Endodermal cell (in vitro differentiated cells): ENCODE data around the gene KRT72. TPM values are rescaled to one million over a fixed set of nuclear protein-coding genes. Genes with fewer than 3 reads are reported as not detected.

Experiments used
- DNase-seq: peaks from one replicate; pipeline ENCODE4 v3.0.0-alpha.2; 2017
- H3K27ac ChIP-seq: 2 replicates; pipeline ENCODE4 v1.5.1; 2013; ENCODE audit warnings: mild to moderate bottlenecking, low read depth, low read length, moderate library complexity
- H3K27me3 ChIP-seq: 2 replicates; pipeline ENCODE4 v1.6.1; 2013; ENCODE audit warnings: mild to moderate bottlenecking, low read length, moderate library complexity; ENCODE audit not compliant: insufficient read depth, control insufficient read depth, poor library complexity, severe bottlenecking
- H3K36me3 ChIP-seq: 2 replicates; pipeline ENCODE4 v1.7.0; 2013; ENCODE audit warnings: mild to moderate bottlenecking, low read length, moderate library complexity; ENCODE audit not compliant: control insufficient read depth, insufficient read depth
- H3K4me1 ChIP-seq: one replicate; pipeline ENCODE4 v1.7.0; 2013; ENCODE audit warnings: low read length; ENCODE audit not compliant: control insufficient read depth, insufficient read depth
- H3K4me3 ChIP-seq: 2 replicates; pipeline ENCODE4 v1.5.1; 2013; ENCODE audit warnings: mild to moderate bottlenecking, low read length, moderate library complexity
- H3K9ac ChIP-seq: 2 replicates; pipeline ENCODE4 v1.6.1; 2013; ENCODE audit warnings: mild to moderate bottlenecking, low read length, moderate library complexity; ENCODE audit not compliant: poor library complexity, severe bottlenecking; ENCODE audit errors: extremely low read depth
- H3K9me3 ChIP-seq: 2 replicates; pipeline ENCODE4 v1.6.1; 2013; ENCODE audit warnings: mild to moderate bottlenecking, low read length, moderate library complexity; ENCODE audit not compliant: control insufficient read depth
- H3K27ac Mint-ChIP-seq: 2 replicates; pipeline ENCODE4 v1.8.0; 2020; ENCODE audit warnings: mixed read lengths
- H3K27me3 Mint-ChIP-seq: 2 replicates; pipeline ENCODE4 v1.8.0; 2021; ENCODE audit warnings: mild to moderate bottlenecking, mixed read lengths; ENCODE audit not compliant: insufficient read depth
- H3K36me3 Mint-ChIP-seq: 2 replicates; pipeline ENCODE4 v1.8.0; 2020; ENCODE audit warnings: low read depth, mixed read lengths
- H3K4me1 Mint-ChIP-seq: 2 replicates; pipeline ENCODE4 v1.8.0; 2020; ENCODE audit warnings: mixed read lengths
- H3K4me3 Mint-ChIP-seq: 2 replicates; pipeline ENCODE4 v1.8.0; 2020; ENCODE audit warnings: mild to moderate bottlenecking, moderate library complexity, mixed read lengths
- H3K9me3 Mint-ChIP-seq: 2 replicates; pipeline ENCODE4 v1.8.0; 2020; ENCODE audit warnings: mild to moderate bottlenecking, mixed read lengths
- WGBS, 2 experiments: methylation state at CpG; one replicate each; pipeline versions ENCODE4 v1.1.5 to v1.1.7; 2013; ENCODE audit warnings: missing lambda C conversion rate in 2 of 2, mixed read lengths in 1 of 2; ENCODE audit not compliant: insufficient coverage in 1 of 2, insufficient read length in 1 of 2; 5-methylcytosine and 5-hydroxymethylcytosine counted together
- total RNA-seq, 2 donors: library from RNA; stranded (reverse); fragmentation: NEBNext Ultra II Directional in 1 of 2; extraction: Animal tissue kit (Norgen Biotek cat#: 25700) in 1 of 2; gene quantifications; 2 replicates in 1 of 2; 3 replicates in 1 of 2; pipeline ENCODE4 v1.2.1, GENCODE V29; 2021
- TF ChIP-seq, protein P1 (sequence below): fragments of 200-600 bp; sonication (generic); conservative IDR thresholded peaks from 2 replicates; pipeline ENCODE4 v1.5.0; 2021; ENCODE audit warnings: antibody characterized with exemption, mild to moderate bottlenecking

Gene KRT72
- total RNA-seq, 2 donors from 2014 or later = not detected

DNA sequence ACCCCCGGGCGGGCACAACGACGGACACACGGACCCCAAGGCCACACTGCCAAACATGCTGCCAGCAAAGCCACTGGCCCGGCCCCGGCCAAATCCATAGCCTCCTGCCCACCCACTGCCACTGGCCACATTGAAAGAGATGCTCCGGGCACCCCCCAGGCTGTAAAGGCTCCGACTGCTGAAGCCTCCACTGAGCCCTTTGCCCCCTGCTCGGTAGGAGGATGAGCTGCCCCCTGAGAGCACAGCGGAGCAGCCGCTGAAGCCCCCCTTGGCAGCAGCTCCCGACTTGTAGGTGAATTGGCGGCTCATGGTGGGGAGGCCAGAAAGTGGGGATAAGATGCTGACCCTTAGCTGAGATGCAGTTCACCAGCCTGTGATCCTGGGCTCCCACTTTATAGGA, 17.0 kb upstream of the KRT72 start, which contains the start of gene KRT73:
TSS of gene KRT73 (minus strand) at position 344 of the 400 bp plus-strand sequence. CDS start at position 309, 35 bp downstream.
- Mint-ChIP-seq H3K27ac (no peak within 1 kb of the TSS), H3K36me3 (no peaks in the 10 kb centered on the region), H3K27me3 (peaks cover 69% of the 10 kb centered on the region), H3K4me3 (no peak within 1 kb of the TSS), H3K9me3 (no peaks in the 10 kb centered on the region), H3K4me1 (peaks cover 6% of the 10 kb centered on the region)
- DNase-seq = no peak
- peaks cover 55% of the 10 kb centered on the region for H3K27me3 ChIP-seq
- H3K27ac ChIP-seq = no peak within 1 kb of the TSS
- H3K9ac ChIP-seq = no peak within 1 kb of the TSS
- H3K9me3 ChIP-seq = no peaks in the 10 kb centered on the region
- H3K4me1 ChIP-seq = peaks cover 6% of the 10 kb centered on the region
- 93 to 94% methylated on average over 8 to 14 of the region's 14 CpGs for WGBS, 2 experiments
- TF ChIP-seq, protein P1, sequence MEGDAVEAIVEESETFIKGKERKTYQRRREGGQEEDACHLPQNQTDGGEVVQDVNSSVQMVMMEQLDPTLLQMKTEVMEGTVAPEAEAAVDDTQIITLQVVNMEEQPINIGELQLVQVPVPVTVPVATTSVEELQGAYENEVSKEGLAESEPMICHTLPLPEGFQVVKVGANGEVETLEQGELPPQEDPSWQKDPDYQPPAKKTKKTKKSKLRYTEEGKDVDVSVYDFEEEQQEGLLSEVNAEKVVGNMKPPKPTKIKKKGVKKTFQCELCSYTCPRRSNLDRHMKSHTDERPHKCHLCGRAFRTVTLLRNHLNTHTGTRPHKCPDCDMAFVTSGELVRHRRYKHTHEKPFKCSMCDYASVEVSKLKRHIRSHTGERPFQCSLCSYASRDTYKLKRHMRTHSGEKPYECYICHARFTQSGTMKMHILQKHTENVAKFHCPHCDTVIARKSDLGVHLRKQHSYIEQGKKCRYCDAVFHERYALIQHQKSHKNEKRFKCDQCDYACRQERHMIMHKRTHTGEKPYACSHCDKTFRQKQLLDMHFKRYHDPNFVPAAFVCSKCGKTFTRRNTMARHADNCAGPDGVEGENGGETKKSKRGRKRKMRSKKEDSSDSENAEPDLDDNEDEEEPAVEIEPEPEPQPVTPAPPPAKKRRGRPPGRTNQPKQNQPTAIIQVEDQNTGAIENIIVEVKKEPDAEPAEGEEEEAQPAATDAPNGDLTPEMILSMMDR = no peak
- H3K4me3 ChIP-seq = no peak within 1 kb of the TSS
- no peaks in the 10 kb centered on the region for H3K36me3 ChIP-seq

DNA sequence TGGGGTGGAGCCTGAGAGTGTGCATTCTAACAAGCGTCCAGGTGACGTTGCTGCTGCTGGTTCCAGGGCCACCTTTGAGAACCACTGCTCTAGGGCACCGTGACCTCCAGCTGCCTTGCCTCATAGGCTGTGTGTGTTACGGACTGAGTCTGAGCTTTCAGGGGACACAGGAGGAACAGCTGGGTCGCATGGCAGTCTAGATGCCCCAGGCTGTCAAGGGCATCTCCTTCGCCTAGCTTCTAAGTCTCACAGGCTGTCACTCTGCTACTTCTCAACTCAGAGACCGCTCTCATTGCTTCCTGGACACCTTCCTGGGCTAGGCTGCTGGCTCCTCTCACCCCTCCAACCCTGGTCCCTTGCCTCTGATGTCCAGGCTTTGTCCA, 16.1 kb upstream of the KRT72 start:
- Histone ChIP-seq H3K36me3 (no peaks in the 10 kb centered on the region), H3K27ac (no peak overlapping the region), H3K4me3 (no peak overlapping the region), H3K4me1 (peaks cover 12% of the 10 kb centered on the region), H3K27me3 (peaks cover 55% of the 10 kb centered on the region), H3K9ac (no peak overlapping the region), H3K9me3 (no peaks in the 10 kb centered on the region)
- H3K4me1 Mint-ChIP-seq = peaks cover 13% of the 10 kb centered on the region
- 94 to 95% methylated on average over 7 of the region's 7 CpGs for WGBS, 2 experiments
- TF ChIP-seq, protein P1 = no peak
- peaks cover 77% of the 10 kb centered on the region for H3K27me3 Mint-ChIP-seq
- peak; percentile 35 for DNase-seq
- H3K27ac Mint-ChIP-seq = no peak overlapping the region
- H3K36me3 Mint-ChIP-seq = no peaks in the 10 kb centered on the region
- H3K4me3 Mint-ChIP-seq = no peak overlapping the region
- H3K9me3 Mint-ChIP-seq = no peaks in the 10 kb centered on the region

DNA sequence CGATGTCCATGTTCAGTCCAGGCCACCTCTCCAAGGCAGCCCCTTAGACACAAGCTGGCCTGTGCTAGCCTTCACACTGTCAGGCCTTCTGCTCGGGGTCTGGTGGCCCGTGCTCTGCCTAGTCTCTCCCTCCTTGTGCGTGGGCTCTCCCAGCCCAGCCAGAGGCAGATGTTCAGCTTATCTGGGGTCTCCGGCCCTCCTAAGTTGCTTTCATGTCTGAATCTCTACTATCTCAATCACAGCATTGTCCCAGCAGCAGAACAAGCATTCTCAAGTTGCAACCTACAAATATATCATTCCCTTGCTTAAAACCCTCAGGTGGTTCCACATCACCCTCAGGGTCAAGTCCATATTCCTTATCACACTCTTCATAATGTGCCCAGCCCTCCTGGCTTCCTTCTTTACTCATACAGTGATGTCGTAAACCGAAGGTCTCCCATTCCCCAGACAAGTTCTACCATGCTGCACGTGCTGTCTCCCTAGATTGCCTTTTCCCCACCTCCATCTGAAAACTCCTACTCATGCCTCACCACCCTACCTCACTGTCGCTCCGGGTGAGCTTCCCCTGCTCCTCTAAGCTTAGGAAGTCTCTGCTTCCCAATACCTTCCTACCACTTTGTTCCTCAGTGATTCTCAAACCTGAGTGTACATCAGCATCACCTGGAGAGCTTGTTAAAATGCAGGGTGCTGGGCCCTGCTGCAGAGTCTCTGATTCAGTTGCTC, 15.6 kb upstream of the KRT72 start:
- TF ChIP-seq, protein P1 = no peak
- WGBS, 2 experiments = 91 to 92% methylated on average over 10 of the region's 10 CpGs
- DNase-seq = peak; percentile 34
- no peak overlapping the region for H3K4me3 ChIP-seq
- H3K27me3 ChIP-seq = peaks cover 57% of the 10 kb centered on the region
- H3K27ac ChIP-seq = no peak overlapping the region
- no peaks in the 10 kb centered on the region for H3K9me3 ChIP-seq
- H3K36me3 ChIP-seq = no peaks in the 10 kb centered on the region
- Mint-ChIP-seq H3K4me3 (no peak overlapping the region), H3K27ac (no peak overlapping the region), H3K36me3 (no peaks in the 10 kb centered on the region), H3K4me1 (peaks cover 14% of the 10 kb centered on the region), H3K27me3 (peaks cover 81% of the 10 kb centered on the region), H3K9me3 (no peaks in the 10 kb centered on the region)
- peaks cover 18% of the 10 kb centered on the region for H3K4me1 ChIP-seq
- no peak overlapping the region for H3K9ac ChIP-seq
